Measurements from ENCODE around the gene SNX24. TPM values are rescaled to one million over a fixed set of nuclear protein-coding genes. Genes with fewer than 3 reads are reported as not detected.

The SNX24 gene
- total RNA-seq, 1 donor from 2014 or later, result 31.8 TPM

DNA sequence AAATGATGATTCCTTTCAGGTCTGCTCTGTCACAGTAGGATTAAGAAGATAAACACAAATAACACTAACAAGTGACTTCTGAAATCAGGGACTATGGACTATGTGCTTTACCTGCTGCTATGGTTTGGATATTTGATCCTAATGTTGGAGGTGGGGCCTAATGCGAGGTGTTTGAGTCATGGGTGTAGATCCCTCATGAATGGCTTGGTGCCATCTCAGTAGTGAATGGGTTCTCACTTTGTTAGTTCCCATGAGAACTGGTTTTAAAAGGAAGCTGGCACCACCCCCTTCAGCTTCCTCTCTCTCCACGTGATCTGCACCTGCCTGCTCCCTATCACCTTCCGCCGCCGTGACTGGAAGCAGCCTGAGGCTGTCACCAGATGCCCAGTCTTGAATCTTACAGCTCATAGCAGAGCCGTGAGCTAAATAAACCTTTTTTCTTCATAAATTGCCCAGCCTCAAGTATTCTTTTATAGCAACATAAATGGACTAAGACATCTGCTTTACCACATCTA, 187.8 kb downstream of the SNX24 start:
- ATAC-seq, result peak; percentile 61

DNA sequence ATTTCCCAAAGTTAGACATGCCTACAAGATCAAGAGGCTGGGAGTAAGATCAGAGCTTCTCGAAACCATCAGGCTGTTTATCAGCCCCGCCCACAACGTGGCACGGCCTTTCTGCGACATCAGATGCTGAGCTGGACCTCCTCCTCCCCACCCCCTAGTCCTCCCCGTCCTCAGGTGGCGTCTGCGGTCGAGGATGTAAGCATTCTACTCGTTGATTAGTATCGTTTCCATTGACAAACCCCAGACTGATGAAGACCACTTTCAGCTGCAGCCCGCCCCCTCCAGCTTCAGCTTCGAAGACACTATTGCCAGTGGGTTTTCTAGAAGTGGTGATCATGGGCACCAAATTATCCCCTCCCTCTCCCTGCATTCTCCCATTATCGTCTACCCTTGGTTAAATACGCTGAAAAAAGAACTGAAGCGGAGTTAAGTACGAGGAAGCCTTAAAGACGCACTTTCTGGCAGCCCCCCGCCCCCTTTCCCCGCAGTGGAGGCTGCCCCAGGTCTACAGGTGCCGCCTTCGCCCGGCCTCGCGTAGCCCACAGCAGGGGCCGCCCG, 190.0 kb downstream of the SNX24 start:
- ATAC-seq, result peak; percentile 38

DNA sequence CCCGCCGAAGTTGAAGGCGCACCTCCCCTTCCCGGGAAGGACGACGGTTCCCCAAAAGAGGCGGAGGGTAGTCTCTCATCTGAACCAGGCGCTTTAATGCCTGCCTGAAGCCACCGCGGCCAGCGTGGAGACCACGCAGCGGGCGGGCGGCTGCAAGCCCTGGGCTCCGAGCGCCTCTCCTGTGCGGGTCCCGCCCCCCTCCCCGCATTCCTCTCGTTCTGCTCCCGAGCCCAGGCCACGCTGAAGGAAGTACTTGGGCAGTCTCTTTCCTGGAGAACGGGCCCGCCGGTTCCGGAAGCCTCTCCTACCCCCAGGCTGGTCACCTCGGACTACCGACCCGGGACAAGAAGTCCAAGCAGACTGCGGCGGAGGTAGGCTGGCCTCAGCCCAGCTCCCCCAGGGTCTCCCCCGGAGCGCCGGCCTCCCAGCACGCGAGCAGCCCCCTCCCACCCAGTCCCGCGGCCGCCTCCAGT, 190.5 kb downstream of the SNX24 start:
- peak; percentile 46 for ATAC-seq

DNA sequence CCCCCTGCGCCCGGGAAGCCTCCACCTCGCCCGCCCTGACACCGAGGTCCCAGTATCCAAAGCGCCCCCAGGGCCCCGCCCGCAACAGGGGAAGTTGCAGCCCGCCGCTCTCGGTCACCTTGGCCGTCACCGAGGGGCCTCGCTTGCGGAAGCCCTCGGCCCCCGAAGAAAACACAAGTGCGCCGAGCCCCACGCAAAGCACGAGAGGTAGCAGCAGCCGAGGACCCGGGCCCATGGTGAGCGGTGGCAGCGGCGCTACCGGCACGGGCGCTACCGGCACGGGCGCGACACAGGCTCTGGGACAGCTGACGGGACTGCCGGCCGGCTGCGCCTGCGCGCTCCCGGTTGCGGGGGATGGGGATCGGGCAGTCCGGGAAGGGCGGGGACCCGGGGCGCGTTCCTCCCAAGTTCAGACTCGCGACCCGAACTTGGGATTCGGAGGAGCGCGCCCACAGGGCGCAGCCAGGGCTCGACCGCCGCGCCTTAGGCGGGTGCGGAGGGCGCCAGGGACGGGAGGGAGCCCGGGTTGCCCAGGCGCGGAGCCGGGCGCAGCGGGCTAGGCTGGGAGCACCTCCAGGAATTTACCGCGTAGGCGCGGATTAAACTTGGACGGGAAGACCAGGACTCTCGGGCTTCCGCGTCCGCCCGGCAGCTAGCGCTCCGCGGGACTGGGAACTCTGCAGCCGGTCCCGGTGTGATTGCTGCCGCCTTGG, 191.1 kb downstream of the SNX24 start, which contains the start of gene PPIC:
Gene PPIC, minus strand, starts transcription at position 335 of the 713 bp plus-strand sequence. Its CDS starts 100 bp downstream, at position 235.
- ATAC-seq, result peak; percentile 91

DNA sequence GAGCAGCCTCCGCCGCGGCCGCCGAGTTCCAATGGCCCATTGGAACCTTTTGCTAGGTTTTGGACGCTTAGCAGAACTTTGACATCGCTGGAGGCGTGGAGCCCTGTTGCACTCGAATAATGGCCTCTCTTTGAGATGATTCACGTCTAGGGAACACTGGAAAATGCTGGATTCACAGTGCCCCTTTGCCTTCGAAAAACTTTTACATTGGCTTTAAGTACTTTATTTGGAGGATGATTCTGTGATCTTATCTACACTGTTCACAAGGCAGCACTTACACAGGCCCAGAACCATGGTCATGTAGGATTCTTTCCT, 191.6 kb downstream of the SNX24 start:
- no peak for ATAC-seq

DNA sequence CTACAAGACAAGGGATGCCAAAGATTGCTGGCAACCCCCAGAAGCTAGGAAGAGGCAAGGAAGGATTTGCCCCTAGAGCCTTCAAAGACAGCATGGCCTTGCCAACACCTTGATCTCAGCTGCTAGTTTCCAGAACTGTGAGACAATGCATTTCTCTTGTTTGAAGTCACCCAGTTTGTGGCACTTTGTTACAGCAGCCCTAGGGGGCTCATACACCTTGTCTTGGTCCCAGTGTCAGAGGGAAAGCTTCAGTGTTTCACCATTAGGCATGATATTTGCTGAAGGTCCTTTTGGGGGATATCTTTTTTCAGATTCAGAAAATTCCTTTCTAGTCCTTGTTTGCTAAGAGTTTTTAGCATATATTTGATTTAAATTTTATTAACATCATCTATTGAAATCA, 194.3 kb downstream of the SNX24 start:
- no peak for ATAC-seq

DNA sequence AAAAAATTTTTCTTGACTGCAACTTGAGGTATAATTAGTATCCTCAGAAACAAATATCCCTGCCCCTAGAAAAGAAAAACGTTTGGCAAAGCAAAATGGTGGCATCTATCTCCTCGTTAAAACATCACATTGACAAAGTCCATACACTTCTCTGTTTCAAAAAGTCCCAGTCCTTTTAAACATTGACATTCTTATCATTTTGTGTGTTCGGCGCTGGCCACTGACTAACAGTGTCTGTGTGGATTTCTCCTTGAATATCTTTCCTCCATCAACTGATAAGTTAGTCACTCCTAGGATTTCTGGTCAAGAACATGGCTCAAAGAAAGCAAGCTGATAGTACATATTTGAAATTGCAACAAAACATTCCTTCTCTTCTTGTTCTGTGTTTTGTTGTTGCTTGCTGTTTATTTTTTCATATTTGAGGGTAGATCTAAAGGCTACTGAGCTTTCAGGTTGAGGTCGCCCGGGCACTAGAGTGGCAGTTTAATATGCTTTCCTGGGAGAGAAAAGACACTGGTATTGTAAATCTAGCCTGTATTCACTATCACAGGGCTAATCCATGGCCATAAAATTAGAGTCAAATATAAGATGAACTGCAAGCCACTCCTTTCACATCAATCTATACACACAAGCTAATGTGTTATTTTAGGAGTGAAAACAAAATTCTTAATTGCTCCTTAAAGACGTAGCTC, 199.7 kb downstream of the SNX24 start:
- ATAC-seq, result no peak

DNA sequence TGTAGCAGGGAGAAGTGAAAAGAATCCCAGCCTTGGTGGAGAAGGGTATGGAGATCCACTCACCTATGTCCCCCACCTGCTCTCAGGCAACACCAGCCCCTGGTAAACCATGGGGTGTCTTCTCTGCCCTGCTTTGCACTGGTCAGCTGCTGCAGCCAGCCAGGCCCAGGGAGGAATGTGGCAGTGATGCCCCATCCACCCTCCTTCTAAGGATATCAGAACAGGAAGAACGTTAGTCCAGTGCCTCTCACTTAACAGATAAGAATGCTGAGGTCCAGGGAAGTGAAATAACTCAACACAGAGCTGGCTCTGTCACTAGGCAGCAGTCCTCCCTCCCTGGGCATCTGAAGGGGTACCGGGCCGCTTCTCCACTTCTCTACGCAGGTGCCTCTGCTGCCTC, 200.8 kb downstream of the SNX24 start:
- ATAC-seq, result no peak

DNA sequence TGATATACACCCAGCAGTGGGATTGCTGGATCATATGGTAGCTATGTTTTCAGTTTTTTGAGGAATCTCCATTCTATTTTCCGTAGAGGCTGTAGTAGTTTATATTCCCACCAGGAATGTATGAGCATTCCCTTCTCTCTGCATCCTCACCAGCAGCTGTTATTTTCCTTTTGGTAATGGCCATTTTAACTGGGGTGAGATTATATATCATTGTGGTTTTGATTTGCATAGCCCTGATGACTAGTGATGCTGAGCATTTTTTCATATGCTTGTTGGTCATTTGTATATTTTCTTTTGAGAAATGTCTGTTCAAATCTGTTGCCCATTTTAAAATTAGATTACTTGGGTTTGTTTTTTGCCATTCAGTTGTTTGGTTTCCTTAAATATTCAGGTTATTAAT, 202.3 kb downstream of the SNX24 start:
- no peak for ATAC-seq

DNA sequence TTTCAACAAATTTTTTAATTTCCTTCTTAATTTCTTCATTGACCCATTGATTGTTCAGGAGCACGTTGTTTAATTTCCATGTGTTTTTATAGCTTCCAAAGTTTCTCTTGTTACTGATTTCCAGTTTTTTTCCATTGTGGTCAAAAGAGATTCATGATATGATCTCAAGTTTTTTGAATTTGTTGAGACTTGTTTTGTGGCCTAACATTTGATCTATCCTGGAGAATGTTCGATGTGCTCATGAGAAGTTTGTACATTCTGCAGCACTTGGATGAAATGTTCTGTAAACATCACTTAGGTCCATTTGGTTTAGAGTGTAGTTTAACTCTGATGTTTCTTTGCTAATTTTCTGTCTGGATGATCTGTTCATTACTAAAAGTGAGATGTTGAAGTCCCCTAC, 205.8 kb downstream of the SNX24 start:
- no peak for ATAC-seq

Other genes with a start within 250 kb of the SNX24 start
- 40.4 TPM for gene SNX2, start 70.5 kb upstream of the SNX24 start, total RNA-seq
- gene PPIC, start 191.1 kb downstream of the SNX24 start, total RNA-seq, result 44.7 TPM
- gene PRDM6, start 243.6 kb downstream of the SNX24 start, total RNA-seq, result 0.32 TPM

Measured in esophagus mucosa (tissue), 1 donor.